ENCODE data around the gene PRMT5.

- no peak for TF ChIP-seq CTCF (IDR thresholded peaks at IDR 0.05; ENCODE audit: insufficient read depth, low read depth, low read length)
- TF ChIP-seq EZH2 (IDR thresholded peaks at IDR 0.05; ENCODE audit: insufficient read depth, low read length), result no peak
Observed at GRCh38 chr14:22875748-22876319, 53.3 kb downstream of the PRMT5 start.
